GM23338 (cell line): ENCODE data around the gene SERPINA5. TPM values are rescaled to one million over a fixed set of nuclear protein-coding genes. Genes with fewer than 3 reads are reported as not detected.

ENCODE experiments used
- ATAC-seq: fragments of 200-7000 bp; cut with Tn5 transposase; 3 replicates; pipeline ENCODE4 v1.9.1; 2020
- DNase-seq: peaks from one replicate; pipeline ENCODE4 v3.0.0-alpha.2; 2015; ENCODE audit warnings: low spot score
- H2AFZ ChIP-seq: fragments of 200-600 bp; sonication (generic); 2 replicates; pipeline ENCODE4 v1.8.0; 2016; ENCODE audit warnings: antibody characterized with exemption, mild to moderate bottlenecking, moderate library complexity
- H3F3A ChIP-seq: fragments of 200-600 bp; sonication (generic); replicated peaks from 2 replicates; pipeline ENCODE4 v1.8.0; 2017; ENCODE audit warnings: antibody characterized with exemption, mixed run types, low read depth
- H3K27ac ChIP-seq: fragments of 200-600 bp; sonication (generic); 2 replicates; pipeline ENCODE4 v1.6.1; 2016; ENCODE audit warnings: low read depth
- H3K27me3 ChIP-seq: fragments of 200-600 bp; sonication (generic); 2 replicates; pipeline ENCODE4 v1.8.0; 2016; ENCODE audit warnings: mild to moderate bottlenecking, mixed run types, moderate library complexity; ENCODE audit not compliant: insufficient read depth
- H3K36me3 ChIP-seq: fragments of 200-600 bp; sonication (generic); 2 replicates; pipeline ENCODE4 v1.8.0; 2016; ENCODE audit warnings: mild to moderate bottlenecking; ENCODE audit not compliant: insufficient read depth
- H3K4me1 ChIP-seq: fragments of 200-600 bp; sonication (generic); 2 replicates; pipeline ENCODE4 v1.8.0; 2016; ENCODE audit warnings: mild to moderate bottlenecking, moderate library complexity; ENCODE audit not compliant: insufficient read depth
- H3K4me2 ChIP-seq: fragments of 200-600 bp; sonication (generic); 2 replicates; pipeline ENCODE4 v1.7.1; 2017; ENCODE audit warnings: mixed run types
- H3K4me3 ChIP-seq: fragments of 200-600 bp; sonication (generic); 2 replicates; pipeline ENCODE4 v1.6.1; 2016; ENCODE audit warnings: mixed run types
- H3K79me2 ChIP-seq: fragments of 200-600 bp; sonication (generic); replicated peaks from 2 replicates; pipeline ENCODE4 v1.8.0; 2017; ENCODE audit warnings: mild to moderate bottlenecking; ENCODE audit not compliant: insufficient read depth
- H3K9me2 ChIP-seq: fragments of 200-600 bp; sonication (generic); 2 replicates; pipeline ENCODE4 v1.8.0; 2017; ENCODE audit not compliant: insufficient read depth
- H4K20me1 ChIP-seq: fragments of 200-600 bp; sonication (generic); replicated peaks from 2 replicates; pipeline ENCODE4 v1.8.0; 2017; ENCODE audit warnings: mild to moderate bottlenecking; ENCODE audit not compliant: insufficient read depth
- H3K27ac Mint-ChIP-seq: 2 replicates; pipeline ENCODE4 v1.8.0; 2020; ENCODE audit warnings: inconsistent platforms, mild to moderate bottlenecking, moderate library complexity, mixed read lengths
- H3K27me3 Mint-ChIP-seq: 3 replicates; pipeline ENCODE4 v1.8.0; 2022; ENCODE audit warnings: low read depth, mild to moderate bottlenecking, moderate library complexity, mixed read lengths, inconsistent platforms; ENCODE audit not compliant: insufficient read depth, poor library complexity
- H3K36me3 Mint-ChIP-seq: 3 replicates; pipeline ENCODE4 v1.8.0; 2021; ENCODE audit warnings: low read depth, mild to moderate bottlenecking, inconsistent platforms, moderate library complexity, mixed read lengths
- H3K4me1 Mint-ChIP-seq: 3 replicates; pipeline ENCODE4 v1.8.0; 2020; ENCODE audit warnings: mild to moderate bottlenecking, inconsistent platforms, mixed read lengths
- H3K4me3 Mint-ChIP-seq: 3 replicates; pipeline ENCODE4 v1.8.0; 2021; ENCODE audit warnings: moderate library complexity, mild to moderate bottlenecking, inconsistent platforms, mixed read lengths
- H3K9me3 Mint-ChIP-seq: 3 replicates; pipeline ENCODE4 v1.8.0; 2020; ENCODE audit warnings: moderate library complexity, mild to moderate bottlenecking, inconsistent platforms, mixed read lengths
- CREB1 ChIP-seq: fragments of 250-450 bp; sonication (Bioruptor Pico); IDR thresholded peaks from 2 replicates; pipeline ENCODE4 v1.5.0; 2020; ENCODE audit warnings: low read depth, mild to moderate bottlenecking, moderate library complexity
- JUNB ChIP-seq: IDR thresholded peaks from one replicate; pipeline ENCODE4 v1.6.1; 2016; ENCODE audit warnings: antibody characterized with exemption; ENCODE audit not compliant: unreplicated experiment
- NANOG ChIP-seq: IDR thresholded peaks from 2 replicates; pipeline ENCODE4 v1.6.1; 2016; ENCODE audit warnings: antibody characterized with exemption, borderline replicate concordance
- POLR2AphosphoS5 ChIP-seq: IDR thresholded peaks from 2 replicates; pipeline ENCODE4 v1.6.1; 2016; ENCODE audit warnings: antibody characterized with exemption, low read depth
- STAT1 ChIP-seq: IDR thresholded peaks from one replicate; pipeline ENCODE4 v1.6.1; 2016; ENCODE audit warnings: antibody characterized with exemption; ENCODE audit not compliant: unreplicated experiment
- polyA plus RNA-seq: library from polyadenylated mRNA; unstranded; fragments of >200 nt; fragmentation: Nextera tagmentation; extraction: Ambion mirVana; gene quantifications from 2 replicates; pipeline ENCODE4 v1.2.1, GENCODE V29; 2016
- total RNA-seq: library from RNA; depleted of rRNA; stranded (reverse); fragments of >200 nt; shearing (Covaris generic); gene quantifications from 2 replicates; pipeline ENCODE4 v1.2.3, GENCODE V29; 2014
- TF ChIP-seq, protein P1 (sequence below): IDR thresholded peaks from one replicate; pipeline ENCODE4 v1.6.1; 2018; ENCODE audit warnings: antibody characterized with exemption; ENCODE audit not compliant: unreplicated experiment
- TF ChIP-seq, protein P2 (sequence below), 2 experiments: fragments of 200-600 bp in 1 of 2; sonication (generic) in 1 of 2; conservative IDR thresholded peaks; 2 replicates each; pipeline versions ENCODE4 v1.5.1 to v1.6.1; 2016 to 2017; ENCODE audit warnings: antibody characterized with exemption in 2 of 2, low read depth in 2 of 2, mild to moderate bottlenecking in 2 of 2, moderate library complexity in 1 of 2
- TF ChIP-seq, protein P3 (sequence below): IDR thresholded peaks from 2 replicates; pipeline ENCODE4 v1.6.1; 2016; ENCODE audit warnings: antibody characterized with exemption
- TF ChIP-seq, protein P4 (sequence below): fragments of 250-450 bp; sonication (Bioruptor Pico); IDR thresholded peaks from 2 replicates; pipeline ENCODE4 v1.5.0; 2020; ENCODE audit warnings: mild to moderate bottlenecking, moderate library complexity

The SERPINA5 gene
- total and polyA plus RNA-seq, 2 experiments from 2014 or later, result 0.81 to 0.90 TPM

DNA sequence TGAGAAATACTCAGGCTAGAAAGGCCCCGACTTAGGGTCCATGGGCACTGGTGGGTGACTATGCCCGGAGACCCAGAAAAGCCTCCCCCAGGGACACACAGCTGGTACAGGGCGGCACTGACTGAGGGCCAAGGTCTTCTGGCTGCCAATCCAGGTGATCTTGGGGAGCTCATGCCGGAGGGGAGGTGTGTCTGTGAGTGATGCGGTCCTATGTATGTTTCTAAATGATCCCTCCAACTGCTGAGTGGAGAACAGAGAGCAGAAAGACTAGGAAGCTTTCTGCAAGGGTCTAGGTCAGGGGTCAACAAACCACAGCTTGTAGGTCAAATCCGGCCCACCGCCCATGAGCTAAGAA lies 19.6 kb upstream of the SERPINA5 start (continued):
- no peak for TF ChIP-seq STAT1

DNA sequence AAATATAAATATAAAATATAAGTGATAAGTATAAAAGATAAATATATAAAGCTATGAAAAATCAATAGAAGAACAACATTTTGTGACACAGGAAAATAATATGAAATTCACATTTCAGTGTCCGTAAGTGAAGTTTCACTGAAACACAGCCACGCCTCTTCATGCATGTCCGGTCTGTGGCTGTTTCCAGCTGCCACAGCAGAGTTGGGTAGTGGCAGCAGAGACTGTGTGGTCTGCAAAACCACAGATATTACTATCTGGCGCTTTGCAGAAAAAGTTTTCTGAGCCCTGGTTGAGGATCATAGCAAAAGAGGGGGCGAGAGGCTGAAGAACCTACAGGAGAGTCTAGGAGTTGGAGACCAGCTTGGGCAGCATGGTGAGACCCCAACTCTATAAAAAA lies 19.2 kb upstream of the SERPINA5 start:
- Histone ChIP-seq H3K4me1 (no peaks in the 10 kb centered on the region), H4K20me1 (no peaks in the 10 kb centered on the region), H3K4me3 (no peak overlapping the region), H3F3A (no peaks in the 10 kb centered on the region), H3K9me2 (no peaks in the 10 kb centered on the region; the same call in 1 of the 2 replicates), H3K27me3 (no peaks in the 10 kb centered on the region), H2AFZ (no peak overlapping the region), H3K79me2 (no peaks in the 10 kb centered on the region), H3K27ac (no peak overlapping the region), H3K4me2 (no peak overlapping the region), H3K36me3 (no peaks in the 10 kb centered on the region)
- Mint-ChIP-seq H3K27ac (no peak overlapping the region), H3K9me3 (no peaks in the 10 kb centered on the region), H3K4me1 (no peaks in the 10 kb centered on the region), H3K27me3 (peaks cover 5% of the 10 kb centered on the region), H3K36me3 (no peaks in the 10 kb centered on the region), H3K4me3 (no peak overlapping the region)
- DNase-seq, result no peak
- no peak for ATAC-seq
- TF ChIP-seq, protein P1, sequence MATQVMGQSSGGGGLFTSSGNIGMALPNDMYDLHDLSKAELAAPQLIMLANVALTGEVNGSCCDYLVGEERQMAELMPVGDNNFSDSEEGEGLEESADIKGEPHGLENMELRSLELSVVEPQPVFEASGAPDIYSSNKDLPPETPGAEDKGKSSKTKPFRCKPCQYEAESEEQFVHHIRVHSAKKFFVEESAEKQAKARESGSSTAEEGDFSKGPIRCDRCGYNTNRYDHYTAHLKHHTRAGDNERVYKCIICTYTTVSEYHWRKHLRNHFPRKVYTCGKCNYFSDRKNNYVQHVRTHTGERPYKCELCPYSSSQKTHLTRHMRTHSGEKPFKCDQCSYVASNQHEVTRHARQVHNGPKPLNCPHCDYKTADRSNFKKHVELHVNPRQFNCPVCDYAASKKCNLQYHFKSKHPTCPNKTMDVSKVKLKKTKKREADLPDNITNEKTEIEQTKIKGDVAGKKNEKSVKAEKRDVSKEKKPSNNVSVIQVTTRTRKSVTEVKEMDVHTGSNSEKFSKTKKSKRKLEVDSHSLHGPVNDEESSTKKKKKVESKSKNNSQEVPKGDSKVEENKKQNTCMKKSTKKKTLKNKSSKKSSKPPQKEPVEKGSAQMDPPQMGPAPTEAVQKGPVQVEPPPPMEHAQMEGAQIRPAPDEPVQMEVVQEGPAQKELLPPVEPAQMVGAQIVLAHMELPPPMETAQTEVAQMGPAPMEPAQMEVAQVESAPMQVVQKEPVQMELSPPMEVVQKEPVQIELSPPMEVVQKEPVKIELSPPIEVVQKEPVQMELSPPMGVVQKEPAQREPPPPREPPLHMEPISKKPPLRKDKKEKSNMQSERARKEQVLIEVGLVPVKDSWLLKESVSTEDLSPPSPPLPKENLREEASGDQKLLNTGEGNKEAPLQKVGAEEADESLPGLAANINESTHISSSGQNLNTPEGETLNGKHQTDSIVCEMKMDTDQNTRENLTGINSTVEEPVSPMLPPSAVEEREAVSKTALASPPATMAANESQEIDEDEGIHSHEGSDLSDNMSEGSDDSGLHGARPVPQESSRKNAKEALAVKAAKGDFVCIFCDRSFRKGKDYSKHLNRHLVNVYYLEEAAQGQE, result no peak
- TF ChIP-seq, protein P2, sequence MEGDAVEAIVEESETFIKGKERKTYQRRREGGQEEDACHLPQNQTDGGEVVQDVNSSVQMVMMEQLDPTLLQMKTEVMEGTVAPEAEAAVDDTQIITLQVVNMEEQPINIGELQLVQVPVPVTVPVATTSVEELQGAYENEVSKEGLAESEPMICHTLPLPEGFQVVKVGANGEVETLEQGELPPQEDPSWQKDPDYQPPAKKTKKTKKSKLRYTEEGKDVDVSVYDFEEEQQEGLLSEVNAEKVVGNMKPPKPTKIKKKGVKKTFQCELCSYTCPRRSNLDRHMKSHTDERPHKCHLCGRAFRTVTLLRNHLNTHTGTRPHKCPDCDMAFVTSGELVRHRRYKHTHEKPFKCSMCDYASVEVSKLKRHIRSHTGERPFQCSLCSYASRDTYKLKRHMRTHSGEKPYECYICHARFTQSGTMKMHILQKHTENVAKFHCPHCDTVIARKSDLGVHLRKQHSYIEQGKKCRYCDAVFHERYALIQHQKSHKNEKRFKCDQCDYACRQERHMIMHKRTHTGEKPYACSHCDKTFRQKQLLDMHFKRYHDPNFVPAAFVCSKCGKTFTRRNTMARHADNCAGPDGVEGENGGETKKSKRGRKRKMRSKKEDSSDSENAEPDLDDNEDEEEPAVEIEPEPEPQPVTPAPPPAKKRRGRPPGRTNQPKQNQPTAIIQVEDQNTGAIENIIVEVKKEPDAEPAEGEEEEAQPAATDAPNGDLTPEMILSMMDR (conservative IDR thresholded peaks at IDR 0.05; ENCODE audit: low read depth in 2 of 2), result no peak
- TF ChIP-seq POLR2AphosphoS5 (no peak), JUNB (no peak), NANOG (no peak), CREB1 (CRISPR knock-in tag) (no peak), STAT1 (no peak)
- TF ChIP-seq, protein P3, sequence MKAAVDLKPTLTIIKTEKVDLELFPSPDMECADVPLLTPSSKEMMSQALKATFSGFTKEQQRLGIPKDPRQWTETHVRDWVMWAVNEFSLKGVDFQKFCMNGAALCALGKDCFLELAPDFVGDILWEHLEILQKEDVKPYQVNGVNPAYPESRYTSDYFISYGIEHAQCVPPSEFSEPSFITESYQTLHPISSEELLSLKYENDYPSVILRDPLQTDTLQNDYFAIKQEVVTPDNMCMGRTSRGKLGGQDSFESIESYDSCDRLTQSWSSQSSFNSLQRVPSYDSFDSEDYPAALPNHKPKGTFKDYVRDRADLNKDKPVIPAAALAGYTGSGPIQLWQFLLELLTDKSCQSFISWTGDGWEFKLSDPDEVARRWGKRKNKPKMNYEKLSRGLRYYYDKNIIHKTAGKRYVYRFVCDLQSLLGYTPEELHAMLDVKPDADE, result no peak
- TF ChIP-seq, protein P4, sequence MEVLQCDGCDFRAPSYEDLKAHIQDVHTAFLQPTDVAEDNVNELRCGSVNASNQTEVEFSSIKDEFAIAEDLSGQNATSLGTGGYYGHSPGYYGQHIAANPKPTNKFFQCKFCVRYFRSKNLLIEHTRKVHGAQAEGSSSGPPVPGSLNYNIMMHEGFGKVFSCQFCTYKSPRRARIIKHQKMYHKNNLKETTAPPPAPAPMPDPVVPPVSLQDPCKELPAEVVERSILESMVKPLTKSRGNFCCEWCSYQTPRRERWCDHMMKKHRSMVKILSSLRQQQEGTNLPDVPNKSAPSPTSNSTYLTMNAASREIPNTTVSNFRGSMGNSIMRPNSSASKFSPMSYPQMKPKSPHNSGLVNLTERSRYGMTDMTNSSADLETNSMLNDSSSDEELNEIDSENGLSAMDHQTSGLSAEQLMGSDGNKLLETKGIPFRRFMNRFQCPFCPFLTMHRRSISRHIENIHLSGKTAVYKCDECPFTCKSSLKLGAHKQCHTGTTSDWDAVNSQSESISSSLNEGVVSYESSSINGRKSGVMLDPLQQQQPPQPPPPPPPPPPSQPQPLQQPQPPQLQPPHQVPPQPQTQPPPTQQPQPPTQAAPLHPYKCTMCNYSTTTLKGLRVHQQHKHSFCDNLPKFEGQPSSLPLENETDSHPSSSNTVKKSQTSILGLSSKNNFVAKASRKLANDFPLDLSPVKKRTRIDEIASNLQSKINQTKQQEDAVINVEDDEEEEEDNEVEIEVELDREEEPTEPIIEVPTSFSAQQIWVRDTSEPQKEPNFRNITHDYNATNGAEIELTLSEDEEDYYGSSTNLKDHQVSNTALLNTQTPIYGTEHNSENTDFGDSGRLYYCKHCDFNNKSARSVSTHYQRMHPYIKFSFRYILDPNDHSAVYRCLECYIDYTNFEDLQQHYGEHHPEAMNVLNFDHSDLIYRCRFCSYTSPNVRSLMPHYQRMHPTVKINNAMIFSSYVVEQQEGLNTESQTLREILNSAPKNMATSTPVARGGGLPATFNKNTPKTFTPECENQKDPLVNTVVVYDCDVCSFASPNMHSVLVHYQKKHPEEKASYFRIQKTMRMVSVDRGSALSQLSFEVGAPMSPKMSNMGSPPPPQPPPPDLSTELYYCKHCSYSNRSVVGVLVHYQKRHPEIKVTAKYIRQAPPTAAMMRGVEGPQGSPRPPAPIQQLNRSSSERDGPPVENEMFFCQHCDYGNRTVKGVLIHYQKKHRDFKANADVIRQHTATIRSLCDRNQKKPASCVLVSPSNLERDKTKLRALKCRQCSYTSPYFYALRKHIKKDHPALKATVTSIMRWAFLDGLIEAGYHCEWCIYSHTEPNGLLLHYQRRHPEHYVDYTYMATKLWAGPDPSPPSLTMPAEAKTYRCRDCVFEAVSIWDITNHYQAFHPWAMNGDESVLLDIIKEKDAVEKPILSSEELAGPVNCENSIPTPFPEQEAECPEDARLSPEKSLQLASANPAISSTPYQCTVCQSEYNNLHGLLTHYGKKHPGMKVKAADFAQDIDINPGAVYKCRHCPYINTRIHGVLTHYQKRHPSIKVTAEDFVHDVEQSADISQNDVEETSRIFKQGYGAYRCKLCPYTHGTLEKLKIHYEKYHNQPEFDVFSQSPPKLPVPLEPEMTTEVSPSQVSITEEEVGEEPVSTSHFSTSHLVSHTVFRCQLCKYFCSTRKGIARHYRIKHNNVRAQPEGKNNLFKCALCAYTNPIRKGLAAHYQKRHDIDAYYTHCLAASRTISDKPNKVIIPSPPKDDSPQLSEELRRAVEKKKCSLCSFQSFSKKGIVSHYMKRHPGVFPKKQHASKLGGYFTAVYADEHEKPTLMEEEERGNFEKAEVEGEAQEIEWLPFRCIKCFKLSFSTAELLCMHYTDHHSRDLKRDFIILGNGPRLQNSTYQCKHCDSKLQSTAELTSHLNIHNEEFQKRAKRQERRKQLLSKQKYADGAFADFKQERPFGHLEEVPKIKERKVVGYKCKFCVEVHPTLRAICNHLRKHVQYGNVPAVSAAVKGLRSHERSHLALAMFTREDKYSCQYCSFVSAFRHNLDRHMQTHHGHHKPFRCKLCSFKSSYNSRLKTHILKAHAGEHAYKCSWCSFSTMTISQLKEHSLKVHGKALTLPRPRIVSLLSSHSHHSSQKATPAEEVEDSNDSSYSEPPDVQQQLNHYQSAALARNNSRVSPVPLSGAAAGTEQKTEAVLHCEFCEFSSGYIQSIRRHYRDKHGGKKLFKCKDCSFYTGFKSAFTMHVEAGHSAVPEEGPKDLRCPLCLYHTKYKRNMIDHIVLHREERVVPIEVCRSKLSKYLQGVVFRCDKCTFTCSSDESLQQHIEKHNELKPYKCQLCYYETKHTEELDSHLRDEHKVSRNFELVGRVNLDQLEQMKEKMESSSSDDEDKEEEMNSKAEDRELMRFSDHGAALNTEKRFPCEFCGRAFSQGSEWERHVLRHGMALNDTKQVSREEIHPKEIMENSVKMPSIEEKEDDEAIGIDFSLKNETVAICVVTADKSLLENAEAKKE (CRISPR knock-in tag), result no peak
